MM.1S (cell line): ENCODE data around the gene HS1BP3.
A peak's percentile ranks its signal among the peaks of the same experiment; 100 is the strongest.

ENCODE experiments used
- DNase-seq: peaks from one replicate; pipeline ENCODE4 v3.0.0-alpha.2; 2015
- H2AFZ ChIP-seq: fragments of 300-600 bp; sonication (generic); 2 replicates; pipeline ENCODE4 v1.6.0; 2016; ENCODE audit warnings: antibody characterized with exemption, low read length
- H3F3A ChIP-seq: fragments of 300-600 bp; sonication (generic); 2 replicates; pipeline ENCODE4 v1.6.1; 2016; ENCODE audit warnings: mild to moderate bottlenecking, antibody characterized with exemption, low read length, moderate library complexity, mixed read lengths; ENCODE audit not compliant: insufficient read depth
- H3K27ac ChIP-seq: fragments of 300-600 bp; sonication (generic); 2 replicates; pipeline ENCODE4 v1.5.1; 2016; ENCODE audit warnings: mild to moderate bottlenecking, low read length
- H3K27me3 ChIP-seq: fragments of 300-600 bp; sonication (generic); replicated peaks from 2 replicates; pipeline ENCODE4 v1.6.0; 2016; ENCODE audit warnings: low read length; ENCODE audit not compliant: insufficient read depth
- H3K36me3 ChIP-seq: fragments of 300-600 bp; sonication (generic); replicated peaks from 2 replicates; pipeline ENCODE4 v1.6.1; 2016; ENCODE audit warnings: mild to moderate bottlenecking, low read length, mixed read lengths; ENCODE audit not compliant: insufficient read depth
- H3K4me1 ChIP-seq: fragments of 300-600 bp; sonication (generic); 2 replicates; pipeline ENCODE4 v1.6.1; 2016; ENCODE audit warnings: low read length, mixed read lengths
- H3K4me2 ChIP-seq: fragments of 300-600 bp; sonication (generic); 2 replicates; pipeline ENCODE4 v1.6.0; 2016; ENCODE audit warnings: low read depth, low read length
- H3K4me3 ChIP-seq: fragments of 300-600 bp; sonication (generic); 2 replicates; pipeline ENCODE4 v1.5.1; 2016; ENCODE audit warnings: low read length, mixed read lengths
- H3K79me2 ChIP-seq: fragments of 300-600 bp; sonication (generic); 2 replicates; pipeline ENCODE4 v1.6.1; 2016; ENCODE audit warnings: mixed run types, low read length, mixed read lengths
- H3K9ac ChIP-seq: fragments of 300-600 bp; sonication (generic); 2 replicates; pipeline ENCODE4 v1.6.1; 2016; ENCODE audit warnings: low read length, mixed read lengths
- H3K9me2 ChIP-seq: fragments of 300-600 bp; sonication (generic); replicated peaks from 2 replicates; pipeline ENCODE4 v1.6.1; 2016; ENCODE audit warnings: mild to moderate bottlenecking, low read length, mixed read lengths; ENCODE audit not compliant: insufficient read depth
- H3K9me3 ChIP-seq: fragments of 300-600 bp; sonication (generic); replicated peaks from 2 replicates; pipeline ENCODE4 v1.6.1; 2016; ENCODE audit warnings: mild to moderate bottlenecking, low read length, mixed read lengths; ENCODE audit not compliant: insufficient read depth
- H4K20me1 ChIP-seq: fragments of 300-600 bp; sonication (generic); 2 replicates; pipeline ENCODE4 v1.6.1; 2016; ENCODE audit warnings: mild to moderate bottlenecking, low read length, moderate library complexity, mixed read lengths; ENCODE audit not compliant: insufficient read depth
- EZH2 ChIP-seq: fragments of 300-600 bp; sonication (generic); optimal IDR thresholded peaks from 2 replicates; pipeline ENCODE3; 2017; ENCODE audit warnings: low read depth, mild to moderate bottlenecking, antibody characterized with exemption, low read length, mixed read lengths
- EZH2phosphoT487 ChIP-seq: fragments of 300-600 bp; sonication (generic); IDR thresholded peaks from 2 replicates; pipeline ENCODE4 v1.6.1; 2018; ENCODE audit warnings: antibody characterized with exemption, low read length
- TF ChIP-seq, protein P1 (sequence below): fragments of 300-600 bp; sonication (generic); IDR thresholded peaks from 2 replicates; pipeline ENCODE4 v1.5.1; 2016; ENCODE audit warnings: antibody characterized with exemption, low read length, mixed read lengths

The HS1BP3 gene

DNA sequence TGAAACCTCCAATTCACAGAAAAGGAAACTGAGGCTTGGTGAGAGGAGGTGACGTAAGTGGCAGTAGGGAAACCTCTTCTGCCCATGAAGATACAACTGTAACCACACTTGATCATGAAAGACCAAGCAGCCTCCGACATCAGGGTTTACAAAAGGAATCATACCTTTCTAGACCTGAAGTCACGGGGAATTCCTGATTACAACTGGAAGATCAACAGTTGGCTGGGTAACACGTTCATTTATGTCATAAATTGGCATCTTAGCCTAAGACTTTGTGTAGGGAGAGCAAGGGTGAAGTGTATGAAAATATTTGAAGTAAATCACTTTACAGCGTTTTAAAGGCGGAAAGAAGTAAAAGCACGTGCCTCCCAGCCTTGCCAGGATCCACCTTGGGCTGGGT lies 922 bp downstream of the HS1BP3 start:
- Histone ChIP-seq H3K4me2 (peak overlapping the region; percentile 91), H3K79me2 (peaks cover 25% of the 10 kb centered on the region), H3K9me2 (no peaks in the 10 kb centered on the region), H3K27me3 (no peaks in the 10 kb centered on the region), H3K9me3 (no peaks in the 10 kb centered on the region), H4K20me1 (no peaks in the 10 kb centered on the region), H3K4me1 (peaks cover 10% of the 10 kb centered on the region), H3K36me3 (no peaks in the 10 kb centered on the region), H2AFZ (no peak overlapping the region), H3F3A (peaks cover 5% of the 10 kb centered on the region; the same call in 1 of the 2 replicates), H3K27ac (no peak overlapping the region), H3K4me3 (peak overlapping the region; percentile 82), H3K9ac (peak overlapping the region; percentile 86)
- TF ChIP-seq EZH2 (no peak), EZH2phosphoT487 (no peak)
- DNase-seq, result no peak

DNA sequence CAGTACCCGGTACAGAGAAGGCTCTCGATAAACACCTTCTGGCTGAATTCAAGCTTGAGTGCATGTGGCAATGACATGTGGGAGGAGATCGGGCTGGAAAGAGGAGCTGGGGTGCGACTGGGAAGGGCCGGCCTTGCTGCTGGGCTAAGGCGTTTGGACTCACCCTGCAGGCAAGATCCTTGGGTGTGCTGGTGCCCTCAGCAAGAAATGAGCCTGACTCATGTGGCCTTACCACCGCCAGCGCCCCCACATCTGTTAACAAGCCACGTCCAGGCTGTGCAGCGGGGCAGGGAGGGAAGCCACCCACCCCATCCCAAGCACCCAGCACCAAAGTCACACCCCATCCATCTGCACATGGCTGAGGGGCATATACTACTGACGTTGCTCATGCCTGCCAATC lies 1.3 kb downstream of the HS1BP3 start:
- Histone ChIP-seq H3K36me3 (no peaks in the 10 kb centered on the region), H3K9me2 (no peaks in the 10 kb centered on the region), H3K9me3 (no peaks in the 10 kb centered on the region), H3K4me3 (no peak overlapping the region), H3F3A (peaks cover 5% of the 10 kb centered on the region; the same call in 1 of the 2 replicates), H3K9ac (no peak overlapping the region), H3K4me1 (peaks cover 10% of the 10 kb centered on the region), H3K4me2 (peak overlapping the region; percentile 91; the same call in 1 of the 2 replicates), H4K20me1 (no peaks in the 10 kb centered on the region), H2AFZ (no peak overlapping the region), H3K79me2 (peaks cover 25% of the 10 kb centered on the region), H3K27me3 (no peaks in the 10 kb centered on the region), H3K27ac (no peak overlapping the region)
- DNase-seq, result no peak
- TF ChIP-seq EZH2phosphoT487 (no peak), EZH2 (no peak)
- TF ChIP-seq, protein P1, sequence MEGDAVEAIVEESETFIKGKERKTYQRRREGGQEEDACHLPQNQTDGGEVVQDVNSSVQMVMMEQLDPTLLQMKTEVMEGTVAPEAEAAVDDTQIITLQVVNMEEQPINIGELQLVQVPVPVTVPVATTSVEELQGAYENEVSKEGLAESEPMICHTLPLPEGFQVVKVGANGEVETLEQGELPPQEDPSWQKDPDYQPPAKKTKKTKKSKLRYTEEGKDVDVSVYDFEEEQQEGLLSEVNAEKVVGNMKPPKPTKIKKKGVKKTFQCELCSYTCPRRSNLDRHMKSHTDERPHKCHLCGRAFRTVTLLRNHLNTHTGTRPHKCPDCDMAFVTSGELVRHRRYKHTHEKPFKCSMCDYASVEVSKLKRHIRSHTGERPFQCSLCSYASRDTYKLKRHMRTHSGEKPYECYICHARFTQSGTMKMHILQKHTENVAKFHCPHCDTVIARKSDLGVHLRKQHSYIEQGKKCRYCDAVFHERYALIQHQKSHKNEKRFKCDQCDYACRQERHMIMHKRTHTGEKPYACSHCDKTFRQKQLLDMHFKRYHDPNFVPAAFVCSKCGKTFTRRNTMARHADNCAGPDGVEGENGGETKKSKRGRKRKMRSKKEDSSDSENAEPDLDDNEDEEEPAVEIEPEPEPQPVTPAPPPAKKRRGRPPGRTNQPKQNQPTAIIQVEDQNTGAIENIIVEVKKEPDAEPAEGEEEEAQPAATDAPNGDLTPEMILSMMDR, result no peak

DNA sequence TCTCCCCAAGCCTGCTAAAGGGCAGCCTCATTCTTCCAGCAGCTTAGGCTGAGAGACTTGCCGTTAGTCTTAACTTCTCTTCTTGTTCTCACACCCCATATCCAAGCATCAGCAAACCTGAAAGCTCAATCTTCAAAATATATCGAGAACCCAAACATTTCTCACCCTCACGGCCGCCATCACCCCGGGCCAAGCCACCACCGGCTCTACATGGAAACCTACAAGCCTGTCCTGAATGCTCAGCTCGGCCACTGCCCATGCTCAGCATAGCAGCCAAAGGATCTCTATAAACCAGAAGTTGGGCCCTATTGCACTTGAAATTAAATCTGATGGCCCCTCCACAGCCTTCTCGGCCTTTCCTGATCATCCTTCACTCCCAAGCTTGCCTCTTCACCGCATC lies 2.1 kb downstream of the HS1BP3 start:
- no peak overlapping the region for H3K9ac ChIP-seq

DNA sequence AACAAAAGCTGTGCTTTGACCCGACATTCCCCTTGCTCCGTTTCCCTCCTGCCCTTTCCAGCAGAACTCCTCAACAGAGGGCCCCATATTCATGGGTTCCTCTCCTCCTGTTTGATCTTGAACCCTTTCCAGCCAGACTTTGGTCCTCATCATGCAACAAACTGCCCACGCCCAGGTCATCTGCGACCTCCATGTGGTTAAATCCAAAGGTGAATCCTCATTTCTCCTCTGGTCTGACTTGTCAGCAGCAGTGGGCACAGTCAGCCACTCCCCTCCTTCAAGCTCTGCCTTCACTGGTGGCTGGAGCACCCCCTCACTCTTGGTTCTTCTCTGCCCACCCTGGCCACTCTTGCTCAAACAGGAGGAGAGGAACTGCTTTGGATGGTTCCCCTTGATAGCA lies 2.7 kb downstream of the HS1BP3 start:
- no peaks in the 10 kb centered on the region for H3K27me3 ChIP-seq
- H3K4me3 ChIP-seq, result no peak overlapping the region
- H3F3A ChIP-seq, result peaks cover 5% of the 10 kb centered on the region; the same call in 1 of the 2 replicates
- H3K27ac ChIP-seq, result no peak overlapping the region
- no peaks in the 10 kb centered on the region for H4K20me1 ChIP-seq
- TF ChIP-seq EZH2phosphoT487 (no peak), EZH2 (no peak)
- TF ChIP-seq, protein P1, result no peak
- no peak for DNase-seq
- H3K36me3 ChIP-seq, result no peaks in the 10 kb centered on the region
- H3K4me1 ChIP-seq, result peaks cover 10% of the 10 kb centered on the region
- no peak overlapping the region for H3K4me2 ChIP-seq
- no peaks in the 10 kb centered on the region for H3K9me2 ChIP-seq
- no peaks in the 10 kb centered on the region for H3K9me3 ChIP-seq
- H2AFZ ChIP-seq, result no peak overlapping the region
- no peak overlapping the region for H3K9ac ChIP-seq
- H3K79me2 ChIP-seq, result peaks cover 25% of the 10 kb centered on the region

More for the DNA sequence above, 2.1 kb downstream of the HS1BP3 start:
- Histone ChIP-seq H3K36me3 (no peaks in the 10 kb centered on the region), H4K20me1 (no peaks in the 10 kb centered on the region), H2AFZ (no peak overlapping the region), H3K27me3 (no peaks in the 10 kb centered on the region), H3K9me3 (no peaks in the 10 kb centered on the region), H3K27ac (no peak overlapping the region), H3K79me2 (peaks cover 25% of the 10 kb centered on the region), H3K4me1 (peaks cover 10% of the 10 kb centered on the region), H3F3A (peaks cover 5% of the 10 kb centered on the region; the same call in 1 of the 2 replicates), H3K4me2 (no peak overlapping the region), H3K4me3 (no peak overlapping the region), H3K9me2 (no peaks in the 10 kb centered on the region)
- no peak for TF ChIP-seq EZH2phosphoT487
- TF ChIP-seq, protein P1, result no peak
- DNase-seq, result no peak
